Choroid plexus epithelial cell (primary cell): ENCODE measurements around the gene ALG12.
"Not testable (repeated sequence)": the region's sequence is repeated elsewhere in the genome, so short reads cannot be mapped to it uniquely, and the experiment has no call there.

ENCODE experiments used
- DNase-seq: peaks from one replicate; pipeline ENCODE4 v3.0.0-alpha.2; 2010; ENCODE audit warnings: low read depth
- H3K4me3 ChIP-seq: 2 replicates; pipeline ENCODE4 v1.5.1; 2011; ENCODE audit warnings: low read depth, mild to moderate bottlenecking, control low read depth, low read length, moderate library complexity
- CTCF ChIP-seq: conservative IDR thresholded peaks from 2 replicates; pipeline ENCODE4 v1.5.1; 2011; ENCODE audit warnings: low read depth, mild to moderate bottlenecking, control low read depth, inconsistent platforms, low read length, moderate library complexity

The ALG12 gene

GRCh38 chr22:49948116-49948957 is 30.1 kb upstream of the ALG12 start:
- DNase-seq = no peak
- TF ChIP-seq CTCF = no peak
- no peak overlapping the region for H3K4me3 ChIP-seq

- TF ChIP-seq CTCF = no peak
- DNase-seq = no peak
Measured at GRCh38 chr22:49947296-49947622, 29.0 kb upstream of the ALG12 start.

GRCh38 chr22:49946612-49947295 is 28.5 kb upstream of the ALG12 start:
- no peak overlapping the region for H3K4me3 ChIP-seq
- TF ChIP-seq CTCF = no peak
- no peak for DNase-seq

More at GRCh38 chr22:49947296-49947622, 29.0 kb upstream of the ALG12 start:
- H3K4me3 ChIP-seq = no peak overlapping the region

- not testable (repeated sequence) for DNase-seq, H3K4me3 ChIP-seq
Measured at GRCh38 chr22:49945042-49945794, 27.0 kb upstream of the ALG12 start.

GRCh38 chr22:49944399-49944891 is 26.2 kb upstream of the ALG12 start:
- no peak overlapping the region for H3K4me3 ChIP-seq
- DNase-seq = no peak
- TF ChIP-seq CTCF = no peak

GRCh38 chr22:49943771-49944398 is 25.6 kb upstream of the ALG12 start:
- H3K4me3 ChIP-seq = no peak overlapping the region
- DNase-seq = no peak
- TF ChIP-seq CTCF = no peak

- DNase-seq = no peak
- H3K4me3 ChIP-seq = no peak overlapping the region
- TF ChIP-seq CTCF = no peak
Measured at GRCh38 chr22:49943405-49943765, 25.1 kb upstream of the ALG12 start.
